Measurements from ENCODE around the gene ALPL. TPM values are rescaled to one million over a fixed set of nuclear protein-coding genes. Genes with fewer than 3 reads are reported as not detected.
"Not testable (repeated sequence)": the region's sequence is repeated elsewhere in the genome, so short reads cannot be mapped to it uniquely, and the experiment has no call there.

ALPL gene
- total RNA-seq, 1 experiment from 2014 or later: not detected

GRCh38 chr1:21507511-21508270 is 1.5 kb upstream of the ALPL start:
- DNase-seq (ENCODE audit: low read depth): no peak

GRCh38 chr1:21508580-21509350 is 458 bp upstream of the ALPL start:
- DNase-seq (ENCODE audit: low read depth): no peak

- no peak for DNase-seq (ENCODE audit: low read depth)
Observed at GRCh38 chr1:21510113-21510493, 880 bp downstream of the ALPL start.

GRCh38 chr1:21510885-21511578 is 1.8 kb downstream of the ALPL start:
- DNase-seq (ENCODE audit: low read depth): no peak

- peak; percentile 49 for DNase-seq (ENCODE audit: low read depth)
Observed at GRCh38 chr1:21511579-21512522, 2.6 kb downstream of the ALPL start.

- DNase-seq (ENCODE audit: low read depth): no peak
Observed at GRCh38 chr1:21514245-21514644, 5.0 kb downstream of the ALPL start.

GRCh38 chr1:21517161-21517589 is 8.0 kb downstream of the ALPL start:
- DNase-seq (ENCODE audit: low read depth): no peak

GRCh38 chr1:21517660-21518480 is 8.6 kb downstream of the ALPL start:
- DNase-seq (ENCODE audit: low read depth): no peak

GRCh38 chr1:21518774-21519455 is 9.7 kb downstream of the ALPL start:
- no peak for DNase-seq (ENCODE audit: low read depth)

GRCh38 chr1:21519486-21520070 is 10.4 kb downstream of the ALPL start:
- not testable (repeated sequence) for DNase-seq (ENCODE audit: low read depth)

- peak; percentile 15 for DNase-seq (ENCODE audit: low read depth)
Observed at GRCh38 chr1:21520899-21521716, 11.9 kb downstream of the ALPL start.

- no peak for DNase-seq (ENCODE audit: low read depth)
Observed at GRCh38 chr1:21521717-21522060, 12.5 kb downstream of the ALPL start.

GRCh38 chr1:21522525-21523038 is 13.4 kb downstream of the ALPL start:
- no peak for DNase-seq (ENCODE audit: low read depth)

- no peak for DNase-seq (ENCODE audit: low read depth)
Observed at GRCh38 chr1:21523297-21523813, 14.1 kb downstream of the ALPL start.

- no peak for DNase-seq (ENCODE audit: low read depth)
Observed at GRCh38 chr1:21524220-21524619, 15.0 kb downstream of the ALPL start.

- no peak for DNase-seq (ENCODE audit: low read depth)
Observed at GRCh38 chr1:21524686-21525339, 15.6 kb downstream of the ALPL start.

- DNase-seq (ENCODE audit: low read depth): no peak
Observed at GRCh38 chr1:21525340-21525717, 16.1 kb downstream of the ALPL start.
